ENCODE data around the gene ACHE.
A peak's percentile ranks its signal among the peaks of the same experiment; 100 is the strongest.

The ACHE gene

DNA sequence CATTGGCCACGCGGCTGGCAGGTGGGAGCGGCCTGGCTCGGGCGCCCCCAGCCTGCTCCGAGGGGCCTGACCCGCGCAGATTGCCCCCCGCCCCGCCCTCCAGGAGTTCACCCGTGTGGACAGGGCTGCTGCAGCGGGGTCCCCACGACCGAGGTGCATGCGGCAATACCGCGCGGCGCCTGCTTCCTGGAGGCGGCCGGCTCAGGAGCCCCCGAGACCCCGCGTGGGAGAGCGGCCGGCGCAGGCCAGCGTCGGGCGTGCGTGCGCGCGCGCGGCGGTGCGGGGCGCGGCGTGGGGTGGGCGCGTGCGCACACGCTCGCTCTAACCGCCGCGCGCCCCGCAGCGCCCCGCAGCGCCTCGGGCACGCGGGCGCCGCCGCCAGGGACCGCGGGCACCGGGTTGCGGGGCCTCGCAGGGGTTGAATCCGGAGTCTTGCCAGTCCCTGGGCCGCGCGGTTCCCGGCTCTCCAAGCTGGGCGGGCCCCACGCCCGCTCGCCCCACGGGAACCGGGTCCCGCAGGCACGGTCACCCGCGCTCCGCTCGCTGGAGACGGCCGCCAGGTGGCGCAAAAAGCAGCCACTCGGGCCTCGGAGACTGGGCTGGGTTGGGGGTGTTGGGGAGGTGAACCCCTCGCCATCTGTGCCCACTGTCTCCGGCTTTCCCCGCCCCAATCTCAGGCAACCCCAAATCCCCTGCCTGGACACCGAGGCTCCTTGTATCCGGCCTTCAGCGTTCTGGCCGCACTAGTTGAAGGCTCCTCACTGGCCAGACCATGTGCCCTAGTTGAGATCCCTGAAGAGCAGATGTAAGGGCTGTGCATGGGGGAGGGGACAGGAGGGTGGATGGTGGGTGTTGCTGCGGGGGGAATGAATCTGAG lies 1.3 kb upstream of the ACHE start:
- peak in 2 of 3 experiments; percentile 55 to 58 for DNase-seq (ENCODE audit: low read depth in 3 of 3)

- no peak for DNase-seq (ENCODE audit: low read depth in 3 of 3)
Observed at GRCh38 chr7:100895956-100896731, 456 bp upstream of the ACHE start.

- DNase-seq (ENCODE audit: low read depth in 3 of 3) = peak in 1 of 3 experiments; percentile 52
Observed at GRCh38 chr7:100894860-100895700, 608 bp downstream of the ACHE start.

DNA sequence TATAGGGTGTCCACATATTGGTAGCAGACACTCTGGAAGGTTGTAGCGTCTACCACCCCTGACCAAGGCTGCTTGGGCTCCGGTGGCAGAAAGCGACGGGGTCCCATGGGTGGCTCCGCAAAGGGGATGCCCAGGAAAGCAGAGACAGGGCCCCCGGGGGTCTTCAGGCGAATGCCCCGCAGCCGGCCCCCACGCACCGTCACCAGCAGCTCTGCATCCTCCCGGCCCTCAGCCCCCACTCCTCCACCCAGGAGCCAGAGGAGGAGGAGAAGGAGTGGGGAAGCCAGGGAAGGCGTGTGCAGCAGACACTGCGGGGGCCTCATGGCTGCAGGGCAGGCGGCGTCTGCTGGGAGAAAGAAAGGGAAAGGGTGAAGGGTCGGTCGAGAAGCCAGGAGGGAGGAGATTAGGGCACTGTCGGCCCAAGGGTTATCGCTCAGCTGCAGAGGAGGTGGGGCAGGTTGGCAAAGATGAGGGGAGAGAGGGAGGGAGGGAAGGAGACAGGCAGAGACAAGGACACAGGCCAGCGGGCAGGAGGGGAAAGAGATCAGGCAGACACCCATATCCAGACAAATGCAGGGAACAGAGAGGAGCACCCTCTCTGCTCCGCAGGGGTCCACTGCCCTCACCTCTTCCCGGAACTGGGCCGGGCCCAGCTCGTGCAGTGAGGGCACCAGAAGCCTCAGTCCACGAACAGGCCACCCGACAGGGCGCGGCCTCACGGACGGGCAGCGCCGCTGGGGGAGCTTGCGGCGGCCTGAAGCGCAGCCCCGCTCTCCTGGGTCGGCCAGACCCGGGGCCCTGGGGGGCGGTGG lies 1.6 kb downstream of the ACHE start:
- DNase-seq (ENCODE audit: low read depth in 3 of 3) = no peak

GRCh38 chr7:100893318-100893895 lies 2.3 kb downstream of the ACHE start:
- no peak for DNase-seq (ENCODE audit: low read depth in 3 of 3)

- no peak for DNase-seq (ENCODE audit: low read depth in 3 of 3)
Observed at GRCh38 chr7:100892364-100893317, 3.0 kb downstream of the ACHE start.

DNA sequence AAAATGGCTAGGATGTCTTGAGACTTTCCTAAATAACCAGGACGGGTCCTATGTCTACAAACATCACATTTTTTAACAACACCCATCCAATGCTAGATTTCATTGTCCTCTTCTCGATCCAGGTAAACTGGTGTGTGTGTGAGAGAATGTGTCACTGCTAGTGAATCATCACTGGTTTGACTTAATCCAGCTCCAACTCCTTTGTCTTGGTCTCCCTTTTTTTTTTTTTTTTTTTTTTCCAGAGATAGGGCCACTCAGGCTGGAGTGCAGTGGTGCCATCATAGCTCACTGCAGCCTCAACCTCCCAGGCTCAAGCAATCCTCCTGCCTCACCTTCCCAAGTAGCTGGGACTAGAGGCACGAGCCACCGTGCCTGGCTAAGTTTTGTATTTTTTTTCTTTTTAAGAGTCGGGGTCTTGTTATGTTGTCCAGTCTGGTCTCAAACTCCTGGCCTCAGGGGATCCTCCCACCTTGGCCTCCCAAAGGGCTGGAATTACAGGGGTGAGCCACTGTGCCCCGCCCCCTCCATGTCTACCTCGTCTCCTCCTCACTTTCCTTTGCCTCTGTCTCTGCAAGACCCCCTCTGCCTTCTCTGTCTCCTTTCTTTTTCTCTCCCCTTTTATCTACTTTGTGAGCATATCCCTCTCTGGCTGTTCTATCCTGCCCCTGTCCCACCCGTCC lies 4.0 kb downstream of the ACHE start:
- no peak for DNase-seq (ENCODE audit: low read depth in 3 of 3)

DNA sequence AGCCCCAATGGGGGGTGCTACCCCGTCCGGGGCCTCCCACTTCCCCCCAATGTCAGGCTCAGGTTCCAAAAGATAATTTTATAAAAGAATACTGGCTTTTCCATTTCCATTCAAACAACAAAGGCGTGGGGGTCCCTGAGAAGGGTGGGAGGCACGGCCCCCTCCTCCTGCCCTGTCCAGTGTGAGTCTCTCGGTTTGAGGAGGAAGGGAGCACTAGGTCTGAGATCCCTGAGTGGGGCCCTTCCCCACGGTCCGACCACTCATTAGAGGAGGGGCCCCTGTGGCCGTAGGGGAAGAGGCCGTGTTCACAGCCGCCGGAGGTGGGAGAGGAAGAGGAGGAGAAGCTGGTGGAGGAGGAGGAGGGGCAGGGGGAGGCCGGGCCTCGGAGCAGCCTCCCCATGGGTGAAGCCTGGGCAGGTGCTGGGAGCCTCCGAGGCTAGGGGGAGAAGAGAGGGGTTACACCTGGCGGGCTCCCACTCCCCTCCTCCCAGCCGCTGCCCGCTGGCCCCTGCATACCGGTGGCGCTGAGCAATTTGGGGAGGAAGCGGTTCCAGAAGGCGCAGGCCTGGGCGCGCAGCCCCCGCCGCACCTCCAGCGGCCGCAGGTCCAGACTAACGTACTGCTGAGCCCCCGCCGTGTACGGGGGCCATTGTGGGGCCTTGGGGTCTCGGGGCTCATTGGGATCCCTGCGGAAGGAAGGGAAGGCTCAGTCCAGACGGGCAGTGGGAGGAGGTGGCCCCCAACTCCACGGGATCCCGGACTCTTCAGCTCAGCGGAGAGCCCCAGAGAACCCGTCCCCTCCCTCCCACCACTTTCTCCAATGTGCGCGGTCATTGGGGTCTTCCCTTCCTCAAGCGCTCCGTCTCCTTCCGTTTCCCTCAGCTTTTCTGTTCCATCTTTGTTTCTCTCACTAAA lies 4.8 kb downstream of the ACHE start:
- no peak for DNase-seq (ENCODE audit: low read depth in 3 of 3)

GRCh38 chr7:100888988-100889750 lies 6.5 kb downstream of the ACHE start, which contains the start of gene UFSP1:
UFSP1 (minus strand) TSS chr7:100889715; CDS start chr7:100889271, 444 bp downstream.
- no peak for DNase-seq (ENCODE audit: low read depth in 3 of 3)

DNA sequence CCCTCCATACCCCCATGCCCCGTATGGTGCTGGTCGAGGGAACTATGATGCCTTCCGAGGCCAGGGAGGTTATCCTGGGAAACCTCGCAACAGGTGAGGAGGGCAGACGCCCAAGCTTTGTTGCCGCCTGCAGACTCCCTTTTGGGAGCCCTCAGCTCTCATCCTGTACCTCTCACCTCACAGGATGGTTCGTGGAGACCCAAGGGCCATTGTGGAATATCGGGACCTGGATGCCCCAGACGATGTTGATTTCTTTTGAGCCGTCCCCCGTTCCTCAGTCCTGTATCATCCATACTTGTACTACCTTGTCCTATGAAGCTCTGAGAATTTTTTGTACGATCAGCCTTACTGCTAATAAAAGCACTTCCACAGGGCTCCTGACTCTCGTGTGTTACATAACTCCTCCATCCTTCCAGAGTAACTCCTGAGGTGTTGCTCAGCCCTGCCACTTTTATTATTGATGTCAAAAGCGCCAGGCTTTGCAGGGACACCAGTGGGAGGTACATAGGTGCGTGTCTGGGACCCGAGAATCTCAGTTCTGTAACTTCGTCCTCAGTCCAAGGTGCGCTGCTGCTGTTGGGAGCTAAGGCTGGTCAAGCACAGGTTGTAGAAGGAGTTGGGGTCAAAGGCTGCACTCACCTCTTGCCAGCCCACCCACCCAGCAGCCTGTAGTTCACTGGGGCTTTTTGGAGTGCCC lies 7.2 kb downstream of the ACHE start:
- DNase-seq (ENCODE audit: low read depth in 3 of 3) = no peak

DNA sequence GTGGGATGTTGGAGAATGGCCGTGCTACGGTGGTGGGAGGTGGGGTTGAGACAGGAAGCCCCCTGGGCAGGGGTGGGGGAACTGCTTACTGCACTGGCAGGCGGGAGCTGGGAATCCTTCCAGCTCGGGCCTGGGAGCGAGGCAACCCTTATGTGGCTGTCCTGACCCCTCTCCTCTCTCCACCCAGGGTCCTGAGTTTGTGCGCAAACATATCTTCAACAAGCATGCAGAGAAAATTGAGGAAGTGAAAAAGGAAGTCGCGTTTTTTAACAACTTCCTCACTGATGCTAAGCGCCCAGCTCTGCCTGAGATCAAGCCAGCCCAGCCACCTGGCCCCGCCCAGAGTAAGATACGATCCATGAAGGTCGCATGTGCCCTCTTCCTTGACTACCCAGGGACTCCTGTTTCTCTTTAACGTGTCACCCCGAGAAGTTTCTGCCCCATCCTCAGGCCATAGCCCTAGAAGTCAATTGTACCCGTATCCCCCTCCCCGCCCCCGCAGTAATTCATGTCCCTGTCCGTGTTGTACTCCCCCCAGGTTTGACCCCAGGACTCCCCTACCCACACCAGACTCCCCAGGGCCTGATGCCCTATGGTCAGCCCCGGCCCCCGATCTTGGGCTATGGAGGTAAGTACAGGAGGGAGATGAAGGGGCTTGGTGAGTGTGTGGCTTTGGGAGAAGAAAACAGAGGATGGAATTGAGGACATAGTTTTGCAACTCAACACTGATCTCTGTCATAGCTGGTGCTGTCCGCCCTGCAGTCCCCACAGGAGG lies 8.0 kb downstream of the ACHE start:
- peak in 1 of 3 experiments; percentile 47 for DNase-seq (ENCODE audit: low read depth in 3 of 3)

DNA sequence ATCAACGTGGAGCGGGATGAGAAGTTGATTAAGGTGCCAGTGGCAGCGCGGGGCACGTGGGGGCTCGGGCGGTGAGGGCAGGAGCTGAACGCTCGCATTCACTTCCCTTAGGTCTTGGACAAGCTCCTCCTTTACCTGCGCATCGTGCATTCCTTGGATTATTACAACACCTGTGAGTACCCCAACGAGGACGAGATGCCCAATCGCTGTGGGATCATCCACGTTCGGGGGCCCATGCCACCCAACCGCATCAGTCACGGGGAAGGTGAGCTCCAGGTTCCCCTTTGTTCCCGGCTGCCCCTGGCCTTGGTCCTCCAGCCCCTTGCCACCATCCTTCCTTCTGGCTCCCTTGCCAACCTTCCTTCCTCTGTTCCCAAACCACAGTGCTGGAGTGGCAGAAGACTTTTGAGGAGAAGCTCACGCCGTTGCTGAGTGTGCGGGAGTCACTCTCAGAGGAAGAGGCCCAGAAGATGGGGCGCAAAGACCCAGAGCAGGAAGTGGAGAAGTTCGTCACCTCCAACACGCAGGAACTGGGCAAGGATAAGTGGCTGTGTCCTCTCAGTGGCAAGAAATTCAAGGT lies 8.7 kb downstream of the ACHE start:
- no peak for DNase-seq (ENCODE audit: low read depth in 3 of 3)

DNA sequence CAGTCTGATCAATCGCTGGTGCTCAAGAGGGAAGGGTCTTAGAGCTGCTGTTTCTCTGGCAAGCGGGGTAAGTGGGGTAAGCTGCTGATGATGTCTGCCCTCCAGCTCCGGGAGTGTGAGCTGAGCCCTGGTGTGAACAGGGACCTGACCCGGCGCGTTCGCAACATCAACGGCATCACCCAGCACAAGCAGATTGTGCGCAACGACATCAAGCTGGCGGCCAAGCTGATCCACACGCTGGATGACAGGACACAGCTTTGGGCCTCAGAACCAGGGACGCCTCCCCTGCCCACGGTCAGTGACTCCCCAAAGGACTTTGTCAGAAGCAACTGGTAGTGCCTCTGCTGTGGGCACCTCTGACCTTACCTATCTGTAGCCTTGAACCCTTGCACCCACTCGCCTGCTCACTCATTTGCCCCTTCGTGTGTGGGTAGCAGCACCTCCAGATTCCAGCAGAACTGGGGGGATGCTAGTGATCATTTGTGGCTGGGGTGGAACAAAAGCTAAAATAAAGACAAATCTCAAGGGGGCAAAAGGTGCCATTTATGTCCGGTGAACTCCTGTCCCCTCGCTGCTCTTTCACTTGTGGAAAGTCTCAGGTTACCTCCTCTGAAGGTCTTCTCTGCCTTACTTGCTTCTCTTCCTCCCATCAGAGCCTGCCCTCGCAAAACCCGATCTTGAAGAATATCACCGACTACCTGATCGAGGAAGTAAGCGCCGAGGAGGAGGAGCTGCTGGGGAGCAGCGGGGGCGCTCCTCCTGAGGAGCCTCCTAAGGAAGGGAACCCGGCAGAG lies 9.3 kb downstream of the ACHE start:
- no peak for DNase-seq (ENCODE audit: low read depth in 3 of 3)

DNA sequence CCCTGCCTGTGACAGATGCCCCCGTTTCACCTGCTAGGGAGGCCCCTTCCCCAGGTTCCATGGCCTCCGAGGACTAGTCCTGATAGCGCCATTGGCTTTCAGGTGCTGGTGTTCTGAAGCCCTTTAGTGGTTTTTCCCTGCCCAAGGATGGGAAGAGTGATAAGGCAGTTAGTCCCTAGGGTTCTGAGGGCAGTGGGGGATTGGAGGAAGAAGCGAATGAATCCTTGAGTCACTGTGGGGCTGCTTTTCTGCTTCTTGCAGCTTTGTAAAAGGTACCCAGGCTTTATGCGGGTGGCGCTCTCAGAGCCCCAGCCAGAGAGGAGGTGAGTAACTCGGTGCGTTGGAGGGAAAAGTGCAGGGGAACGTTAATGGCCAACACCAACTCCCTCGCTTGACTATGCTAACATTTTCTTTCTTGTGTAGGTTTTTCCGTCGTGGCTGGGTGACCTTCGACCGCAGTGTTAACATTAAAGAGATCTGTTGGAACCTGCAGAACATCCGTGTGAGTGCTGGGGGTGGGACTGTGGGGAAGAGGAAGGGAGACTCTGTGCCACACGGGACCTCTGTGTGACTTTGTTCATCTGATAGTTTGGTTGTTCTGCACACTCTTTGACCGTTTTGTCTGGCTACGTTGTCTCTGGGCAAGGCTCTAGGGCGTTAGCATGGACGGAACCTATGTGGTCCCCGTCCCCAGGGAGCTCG lies 10.1 kb downstream of the ACHE start:
- DNase-seq (ENCODE audit: low read depth in 3 of 3) = no peak
